Tibial artery (tissue), 4 donors: ENCODE data around the gene NCKAP5.

Experiments
- DNase-seq, 2 donors: peaks; one replicate each; pipeline ENCODE4 v3.0.0-alpha.2; 2019
- H3K27ac ChIP-seq, 2 donors: fragments of 200-600 bp; sonication (generic) in 1 of 2; 1 replicate in 1 of 2; 2 replicates in 1 of 2; pipeline ENCODE4 v1.5.1; 2018 to 2019; ENCODE audit warnings: mild to moderate bottlenecking in 1 of 2
- H3K27me3 ChIP-seq, 2 donors: fragments of 200-600 bp; sonication (generic) in 1 of 2; one replicate each; pipeline versions ENCODE4 v1.5.1 to v1.6.0; 2016 to 2019
- H3K36me3 ChIP-seq, 3 donors: fragments of 200-600 bp; sonication (generic) in 2 of 3; one replicate each; pipeline ENCODE4 v1.5.1; 2016 to 2019; ENCODE audit warnings: mild to moderate bottlenecking in 2 of 3
- H3K4me1 ChIP-seq, 4 donors: fragments of 200-600 bp; sonication (generic) in 2 of 4; 1 replicate in 3 of 4; 2 replicates in 1 of 4; pipeline ENCODE4 v1.5.1; 2016 to 2019
- H3K4me3 ChIP-seq, 2 donors: fragments of 200-600 bp; sonication (generic) in 1 of 2; 1 replicate in 1 of 2; 2 replicates in 1 of 2; pipeline ENCODE4 v1.5.1; 2018 to 2019; ENCODE audit warnings: mild to moderate bottlenecking in 2 of 2
- H3K9me3 ChIP-seq, 3 donors: fragments of 200-600 bp; sonication (generic) in 1 of 3; one replicate each; pipeline ENCODE4 v1.5.1; 2016 to 2019
- CTCF ChIP-seq, 2 experiments: fragments of 200-600 bp in 1 of 2; fragments of 450-650 bp in 1 of 2; IDR thresholded peaks; one replicate each; pipeline ENCODE4 v1.5.1; 2017 to 2019; ENCODE audit warnings: antibody characterized with exemption in 2 of 2, mild to moderate bottlenecking in 1 of 2, moderate library complexity in 1 of 2
- intact Hi-C: fragments of 100-400 bp; cut with DNase I; formaldehyde crosslinking; loops from one replicate; pipeline ENCODE4 v1.15.0; 2023; ENCODE audit warnings: low total_unique reads

The NCKAP5 gene

GRCh38 chr2:132955871-132956615 lies 612.2 kb downstream of the NCKAP5 start:
- no peak for DNase-seq
- Histone ChIP-seq H3K4me3 (no peak overlapping the region), H3K36me3 (no peaks in the 10 kb centered on the region), H3K9me3 (no peaks in the 10 kb centered on the region), H3K27me3 (no peaks in the 10 kb centered on the region), H3K4me1 (no peaks in the 10 kb centered on the region), H3K27ac (no peak overlapping the region)
- intact Hi-C loops, result no loop called here
- TF ChIP-seq CTCF (IDR thresholded peaks at IDR 0.05), result no peak

- intact Hi-C loops, result no loop called here
- H3K9me3 ChIP-seq, result no peaks in the 10 kb centered on the region
- no peak overlapping the region for H3K27ac ChIP-seq
- H3K27me3 ChIP-seq, result no peaks in the 10 kb centered on the region
- H3K36me3 ChIP-seq, result no peaks in the 10 kb centered on the region
- DNase-seq, result no peak
- no peak overlapping the region for H3K4me3 ChIP-seq
- H3K4me1 ChIP-seq, result no peaks in the 10 kb centered on the region
- TF ChIP-seq CTCF (IDR thresholded peaks at IDR 0.05), result no peak
These were observed 614.5 kb downstream of the NCKAP5 start for GRCh38 chr2:132953771-132954170.

GRCh38 chr2:132951008-132951714 lies 617.1 kb downstream of the NCKAP5 start:
- no peaks in the 10 kb centered on the region for H3K9me3 ChIP-seq
- no peaks in the 10 kb centered on the region for H3K36me3 ChIP-seq
- no peak for TF ChIP-seq CTCF (IDR thresholded peaks at IDR 0.05)
- intact Hi-C loops, result no loop called here
- DNase-seq, result no peak
- H3K27me3 ChIP-seq, result no peaks in the 10 kb centered on the region
- no peaks in the 10 kb centered on the region for H3K4me1 ChIP-seq
- no peak overlapping the region for H3K27ac ChIP-seq
- no peak overlapping the region for H3K4me3 ChIP-seq

DNA sequence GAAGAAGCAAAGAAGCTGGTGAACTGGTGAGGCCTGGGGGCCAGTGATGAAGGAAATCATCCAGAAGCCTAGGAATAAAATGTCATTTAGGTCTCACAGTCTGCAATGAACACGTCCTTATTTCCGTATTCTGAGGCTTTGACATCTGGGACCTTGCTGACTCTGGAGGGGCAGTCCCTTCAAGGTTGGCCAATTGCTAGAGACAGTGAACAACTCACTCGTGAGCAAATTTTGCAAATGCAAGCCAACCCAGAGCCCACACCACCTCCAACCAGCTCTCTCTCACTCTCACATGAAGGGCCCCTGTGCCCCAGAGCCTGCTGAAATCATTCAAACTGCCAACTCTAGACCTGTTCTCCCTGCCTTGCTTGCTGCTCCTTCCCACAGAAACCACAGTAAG lies 619.2 kb downstream of the NCKAP5 start:
- Histone ChIP-seq H3K4me3 (no peak overlapping the region), H3K36me3 (no peaks in the 10 kb centered on the region), H3K4me1 (no peaks in the 10 kb centered on the region), H3K27ac (no peak overlapping the region), H3K27me3 (no peaks in the 10 kb centered on the region), H3K9me3 (no peaks in the 10 kb centered on the region)
- intact Hi-C loops, result no loop called here
- no peak for DNase-seq
- no peak for TF ChIP-seq CTCF (IDR thresholded peaks at IDR 0.05)

- intact Hi-C loops, result no loop called here
- no peaks in the 10 kb centered on the region for H3K9me3 ChIP-seq
- TF ChIP-seq CTCF (IDR thresholded peaks at IDR 0.05), result no peak
These were observed 620.1 kb downstream of the NCKAP5 start for GRCh38 chr2:132948211-132948610.

More at GRCh38 chr2:132948211-132948610, 620.1 kb downstream of the NCKAP5 start:
- Histone ChIP-seq H3K4me3 (no peak overlapping the region), H3K36me3 (no peaks in the 10 kb centered on the region), H3K27me3 (no peaks in the 10 kb centered on the region), H3K27ac (no peak overlapping the region), H3K4me1 (no peaks in the 10 kb centered on the region)
- DNase-seq, result no peak
